ELR (cell line): ENCODE measurements around the gene CALML3.
"Not testable (repeated sequence)": the region's sequence is repeated elsewhere in the genome, so short reads cannot be mapped to it uniquely, and the experiment has no call there.

Experiments
- DNase-seq: peaks from one replicate; pipeline ENCODE4 v3.0.0-alpha.2; 2015; ENCODE audit warnings: low read depth

Gene CALML3

GRCh38 chr10:5524641-5525560, at the start of gene CALML3:
CALML3 (plus strand) TSS chr10:5524961; CDS start chr10:5525086, 125 bp downstream.
- no peak for DNase-seq

DNA sequence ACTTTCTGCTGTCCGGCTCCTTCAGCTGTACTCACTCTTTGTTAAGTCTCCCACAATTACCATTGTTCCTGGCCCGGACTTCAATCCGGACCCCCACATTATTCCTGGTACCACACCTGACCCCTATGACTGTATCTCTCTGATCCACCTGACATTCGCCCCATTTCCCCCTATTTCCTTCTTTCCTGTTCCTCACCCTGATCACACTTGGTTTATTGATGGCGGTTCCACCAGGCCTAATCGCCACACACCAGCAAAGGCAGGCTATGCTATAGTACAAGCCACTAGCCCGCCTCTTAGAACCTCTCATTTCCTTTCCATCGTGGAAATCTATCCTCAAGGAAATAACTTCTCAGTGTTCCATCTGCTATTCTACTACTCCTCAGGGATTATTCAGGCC, 49.7 kb upstream of the CALML3 start:
- not testable (repeated sequence) for DNase-seq

DNA sequence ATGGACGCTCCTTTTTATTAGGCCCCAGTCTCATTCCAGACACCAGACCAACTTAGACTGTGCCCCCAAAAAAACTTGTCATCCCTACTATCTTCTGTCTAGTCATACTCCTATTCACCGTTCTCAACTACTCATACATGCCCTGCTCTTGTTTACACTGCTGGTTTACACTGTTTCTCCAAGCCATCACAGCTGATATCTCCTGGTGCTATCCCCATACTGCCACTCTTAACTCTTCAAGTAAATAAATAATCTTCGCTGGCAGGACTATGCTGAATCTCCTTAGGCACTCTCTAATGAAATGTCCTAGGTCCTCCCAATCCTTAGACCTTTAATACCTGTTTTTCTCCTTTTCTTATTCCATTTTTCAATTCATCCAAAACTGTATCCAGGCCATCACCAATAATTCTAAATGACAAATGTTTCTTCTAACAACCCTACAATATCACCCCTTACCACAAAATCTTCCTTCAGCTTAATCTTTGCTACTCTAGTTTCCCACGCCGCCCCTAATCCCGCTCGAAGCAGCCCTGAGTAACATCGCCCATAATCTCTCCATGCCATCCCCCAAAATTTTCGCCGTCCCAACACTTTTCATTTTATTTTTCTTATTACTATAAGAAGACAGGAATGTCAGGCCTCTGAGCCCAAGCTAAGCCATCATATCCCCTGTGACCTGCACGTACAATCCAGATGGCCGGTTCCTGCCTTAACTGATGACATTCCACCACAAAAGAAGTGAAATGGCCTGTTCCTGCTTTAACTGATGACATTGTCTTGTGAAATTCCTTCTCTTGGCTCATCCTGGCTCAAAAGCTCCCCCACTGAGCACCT, 48.6 kb upstream of the CALML3 start:
- DNase-seq, result not testable (repeated sequence)

DNA sequence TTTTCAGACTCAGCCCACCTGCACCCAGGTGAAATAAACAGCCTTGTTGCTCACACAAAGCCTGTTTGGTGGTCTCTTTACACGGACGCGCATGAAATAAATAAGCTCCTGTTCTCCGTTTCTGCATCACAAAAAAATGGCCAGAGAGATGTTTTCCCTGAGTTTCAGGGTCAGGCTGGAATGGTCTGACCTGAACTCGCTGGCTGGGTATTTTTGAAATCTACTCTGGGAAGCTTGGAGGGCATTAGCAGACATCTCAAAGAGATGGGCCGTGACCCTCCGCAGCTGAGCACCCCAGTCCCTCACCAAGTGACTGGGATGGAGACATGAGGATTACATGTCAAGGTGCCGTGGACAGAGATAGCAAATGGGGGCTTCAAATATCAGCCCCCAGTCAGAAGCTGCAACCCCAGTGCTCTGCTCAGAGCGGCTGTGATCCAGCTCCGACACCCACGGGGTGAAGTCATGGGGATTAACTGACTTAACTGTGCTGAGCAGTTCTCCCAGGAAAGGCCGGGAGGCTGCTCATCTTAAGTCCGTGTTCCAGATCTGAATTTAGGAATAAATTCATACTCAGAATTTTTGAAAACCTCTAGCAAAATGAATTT, 47.7 kb upstream of the CALML3 start:
- DNase-seq, result no peak

- no peak for DNase-seq
Observed at GRCh38 chr10:5477948-5478693, 46.6 kb upstream of the CALML3 start.

- DNase-seq, result no peak
Observed at GRCh38 chr10:5478694-5479305, 46.0 kb upstream of the CALML3 start.

GRCh38 chr10:5479481-5480161, 45.1 kb upstream of the CALML3 start:
- no peak for DNase-seq

- DNase-seq, result no peak
Observed at GRCh38 chr10:5480162-5480941, 44.4 kb upstream of the CALML3 start.

DNA sequence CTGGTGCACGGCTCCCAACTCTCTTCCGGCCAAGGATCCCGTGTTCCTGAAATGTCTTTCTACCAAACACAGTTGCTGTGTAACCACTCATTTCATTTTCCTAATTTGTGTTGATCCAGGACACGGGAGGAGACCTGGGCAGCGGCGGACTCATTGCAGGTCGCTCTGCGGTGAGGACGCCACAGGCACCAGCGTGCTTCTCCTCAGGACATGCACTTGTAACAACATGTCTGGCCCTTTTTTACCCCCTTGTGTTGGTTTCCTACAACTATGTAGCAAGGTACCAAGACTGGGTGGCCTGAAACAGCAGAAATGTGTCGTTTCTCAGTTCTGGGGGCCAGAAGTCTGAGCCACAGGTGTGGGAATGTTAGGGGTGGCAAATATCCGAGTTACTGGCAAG, 43.6 kb upstream of the CALML3 start:
- no peak for DNase-seq

DNA sequence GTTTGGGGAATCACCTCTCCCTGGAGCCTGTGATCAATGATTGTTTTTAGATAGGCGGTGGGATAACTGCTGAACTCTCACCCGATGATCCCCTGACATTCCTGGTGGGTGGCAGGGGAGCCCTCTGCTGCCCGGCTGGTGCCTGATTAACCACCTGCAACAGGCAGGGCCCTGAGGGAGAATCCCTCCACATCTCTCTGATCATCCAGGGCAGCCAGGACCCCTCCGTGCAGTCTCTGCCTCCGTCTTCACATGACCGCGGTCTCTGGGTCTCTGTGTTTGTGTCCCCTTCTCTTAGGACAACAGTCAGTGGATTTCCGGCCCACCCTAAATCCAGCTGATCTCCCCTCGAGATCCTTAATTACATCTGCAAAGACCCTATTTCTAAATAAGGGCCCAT, 42.7 kb upstream of the CALML3 start:
- DNase-seq, result no peak

- peak; percentile 63 for DNase-seq
Observed at GRCh38 chr10:5484205-5484604, 40.6 kb upstream of the CALML3 start.

DNA sequence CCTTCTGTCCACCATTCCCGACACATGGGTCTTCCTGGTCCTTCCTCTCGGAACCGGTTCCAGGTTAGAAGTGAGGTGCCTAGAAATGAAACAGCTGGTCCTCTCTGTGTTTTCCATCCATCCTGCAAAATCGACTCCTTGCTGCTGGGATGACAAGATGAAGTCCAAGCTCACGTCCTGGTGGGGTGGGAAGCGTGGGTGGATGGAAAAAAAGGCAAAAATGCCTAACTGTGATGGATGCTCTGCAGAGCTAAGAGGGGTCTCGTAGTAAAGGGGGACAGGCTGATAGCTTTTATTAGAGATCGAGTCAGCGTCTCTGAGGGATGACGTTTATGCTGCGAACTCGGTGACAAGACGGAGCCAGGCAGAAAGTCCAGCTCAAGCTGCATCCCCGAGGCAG, 39.5 kb upstream of the CALML3 start:
- DNase-seq, result no peak

DNA sequence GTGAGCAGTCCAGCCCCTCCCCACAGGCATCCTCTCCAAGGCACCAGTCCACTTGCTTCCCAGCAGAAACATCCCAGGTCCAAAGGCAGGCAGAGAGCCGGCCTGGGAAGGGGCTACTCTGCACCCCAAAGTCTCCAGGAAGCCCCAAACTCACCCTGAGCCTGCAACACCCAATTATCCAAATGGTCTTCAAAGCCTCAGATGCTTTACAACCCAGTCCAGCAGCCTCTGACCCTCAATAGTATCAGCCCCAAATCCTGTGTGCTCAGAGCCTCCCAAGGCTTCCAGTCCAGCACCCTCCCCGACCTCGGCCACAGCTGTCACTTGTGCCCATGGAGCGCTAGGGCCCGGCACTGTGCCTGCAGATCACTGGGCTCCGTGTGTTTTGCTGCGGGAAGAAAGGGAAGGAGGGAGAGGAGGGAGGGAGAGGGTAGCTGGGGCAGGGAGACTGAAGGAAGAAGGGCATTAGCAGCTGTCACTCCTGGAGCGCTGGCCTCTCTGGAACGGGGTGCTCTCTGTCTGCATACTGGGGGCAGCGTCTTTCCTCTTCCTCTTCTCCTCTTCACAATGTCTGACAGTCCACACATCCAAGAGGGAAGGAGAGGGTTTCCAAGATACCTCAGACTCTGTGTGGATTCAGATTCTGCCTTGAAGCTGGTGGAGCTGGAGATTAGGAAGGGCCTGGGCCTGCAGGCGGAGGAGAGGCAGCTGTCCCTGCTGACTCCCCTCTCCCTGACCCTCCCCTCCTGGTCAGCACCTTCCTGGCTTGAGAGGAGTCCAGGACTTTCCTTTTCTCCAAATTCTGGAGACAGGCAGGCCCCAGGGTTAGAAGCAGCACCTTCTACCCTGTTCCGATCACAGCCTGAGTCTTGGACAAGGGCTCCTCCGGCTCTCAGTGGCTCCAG, 38.6 kb upstream of the CALML3 start:
- DNase-seq, result no peak

DNA sequence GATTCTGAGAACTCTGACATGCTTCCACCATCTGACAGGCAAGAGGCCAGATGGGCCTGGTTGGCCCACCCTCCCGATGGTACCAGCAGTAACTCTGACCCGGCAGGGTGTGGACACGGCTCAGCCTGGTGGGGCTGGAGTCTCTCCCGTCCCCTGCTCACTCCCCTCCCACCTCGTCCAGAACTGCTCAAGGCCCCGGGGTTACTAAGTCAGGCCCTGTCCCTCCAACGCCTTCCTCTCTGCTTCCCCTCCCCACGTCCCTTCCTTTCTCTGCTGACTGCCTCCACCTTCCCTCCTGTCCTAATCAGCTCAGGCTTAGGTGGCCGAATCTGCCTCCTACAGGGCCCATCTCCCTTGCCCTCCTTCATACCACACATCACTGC, 37.9 kb upstream of the CALML3 start:
- DNase-seq, result no peak

GRCh38 chr10:5488272-5489161, 36.2 kb upstream of the CALML3 start:
- no peak for DNase-seq

GRCh38 chr10:5490032-5490431, 34.7 kb upstream of the CALML3 start:
- no peak for DNase-seq

DNA sequence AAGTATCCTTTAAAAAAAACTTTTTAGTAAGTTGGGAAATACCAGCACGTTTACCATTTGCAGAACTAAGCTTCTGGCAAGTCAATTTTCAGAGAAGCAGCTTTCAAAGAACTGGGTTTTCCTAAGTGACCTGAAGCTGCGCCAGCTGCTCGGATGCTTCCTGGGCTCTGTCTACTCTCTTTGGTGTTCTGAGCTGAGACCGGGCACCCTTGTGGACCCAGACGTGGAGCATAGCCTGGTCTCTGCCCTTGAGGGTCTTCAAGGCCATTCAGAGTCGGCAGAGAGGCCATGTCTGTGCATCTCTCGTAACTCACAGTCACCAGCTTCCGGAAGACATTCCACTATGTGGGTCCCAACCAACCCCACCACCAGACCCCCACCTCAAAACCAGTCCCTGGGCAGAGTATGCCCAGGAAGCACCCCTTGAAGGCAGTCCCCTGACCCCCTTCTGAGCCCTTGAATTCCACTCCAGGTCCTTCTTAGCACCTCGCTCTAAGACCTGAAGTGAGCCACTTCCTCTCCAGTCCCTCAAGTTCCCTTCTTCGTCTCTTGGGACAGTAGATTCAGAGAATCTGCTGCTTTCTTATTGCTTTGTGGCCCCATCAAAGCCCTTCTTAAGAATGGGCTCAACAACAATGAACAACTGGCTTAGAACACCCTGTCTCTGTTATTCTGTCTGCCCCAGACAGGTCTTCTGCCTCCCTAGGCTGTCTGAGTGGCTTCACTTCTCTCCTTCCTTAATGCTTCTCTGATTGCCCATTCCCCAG, 33.9 kb upstream of the CALML3 start:
- DNase-seq, result no peak
